ENCODE data around the gene QPRT. TPM values are rescaled to one million over a fixed set of nuclear protein-coding genes. Genes with fewer than 3 reads are reported as not detected.
"Not testable (repeated sequence)": the region's sequence is repeated elsewhere in the genome, so short reads cannot be mapped to it uniquely, and the experiment has no call there.

QPRT gene
- total RNA-seq, 2 experiments from 2014 or later: 13.3 to 15.7 TPM

DNA sequence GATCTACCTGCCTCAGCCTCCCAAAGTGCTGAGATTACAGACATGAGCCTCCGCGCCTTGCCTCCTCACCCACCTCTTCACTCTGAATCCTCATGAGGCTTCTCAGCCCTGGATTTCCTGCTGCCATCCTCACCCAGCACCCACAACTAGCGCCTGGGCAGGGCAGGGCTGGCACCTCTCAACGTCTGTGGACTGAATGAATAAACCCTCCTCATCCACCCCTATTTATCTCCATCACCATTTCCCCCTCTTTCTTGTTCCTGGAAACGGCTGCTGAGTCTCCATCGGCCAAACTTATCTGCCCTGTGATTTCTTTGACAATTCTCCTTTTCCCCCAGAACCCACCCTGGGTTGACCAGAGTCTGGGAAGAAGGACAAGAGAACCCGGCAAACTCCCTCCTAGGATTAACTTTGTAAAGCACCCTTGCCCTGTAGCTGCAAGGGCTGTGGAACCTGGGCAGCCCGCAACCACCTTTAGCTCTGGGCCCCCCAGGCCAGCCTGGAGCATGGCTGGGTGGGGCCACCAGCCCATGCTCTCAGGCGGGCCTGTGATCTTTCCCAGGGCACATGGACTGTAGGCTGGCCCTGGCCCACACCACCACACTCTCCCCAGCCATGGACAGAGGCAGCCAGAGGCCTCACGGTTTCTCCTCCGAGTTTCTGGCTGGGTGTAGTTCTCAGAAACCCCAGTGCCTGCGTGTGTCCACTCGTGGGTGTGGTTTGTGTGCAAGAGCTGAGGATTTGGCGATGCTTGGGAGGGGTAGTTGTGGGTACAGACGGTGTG lies 13.5 kb upstream of the QPRT start:
- H3K4me1 Mint-ChIP-seq: peaks cover 48% of the 10 kb centered on the region
- peak overlapping the region; percentile 100 for H3K4me3 Mint-ChIP-seq
- ATAC-seq: no peak
- no peaks in the 10 kb centered on the region for H3K9me3 Mint-ChIP-seq (ENCODE audit: low read depth)
- peak; percentile 50 for DNase-seq
- H3K36me3 Mint-ChIP-seq: peaks cover 54% of the 10 kb centered on the region
- H3K27ac Mint-ChIP-seq: peak overlapping the region; percentile 94
- CTCF ChIA-PET: interaction anchor here (0.5 to 1.9 kb wide), 9 partner anchors 8 to 1036 kb away, joined by 3 to 9 read pairs (median 3); partner anchors contain the start of gene QPRT
- no peaks in the 10 kb centered on the region for H3K27me3 Mint-ChIP-seq

GRCh38 chr16:29667322-29667610 lies 11.7 kb upstream of the QPRT start:
- H3K4me3 Mint-ChIP-seq: peak overlapping the region; percentile 100
- H3K27ac Mint-ChIP-seq: peak overlapping the region; percentile 49
- CTCF ChIA-PET: interaction anchor here (0.7 to 1.5 kb wide), 6 partner anchors 9 to 34 kb away, joined by 3 to 5 read pairs (median 3); no protein-coding TSS in a partner anchor
- H3K4me1 Mint-ChIP-seq: peaks cover 36% of the 10 kb centered on the region
- ATAC-seq; H3K27me3 Mint-ChIP-seq; DNase-seq; H3K9me3 Mint-ChIP-seq (ENCODE audit: low read depth): not testable (repeated sequence)
- H3K36me3 Mint-ChIP-seq: peaks cover 64% of the 10 kb centered on the region

DNA sequence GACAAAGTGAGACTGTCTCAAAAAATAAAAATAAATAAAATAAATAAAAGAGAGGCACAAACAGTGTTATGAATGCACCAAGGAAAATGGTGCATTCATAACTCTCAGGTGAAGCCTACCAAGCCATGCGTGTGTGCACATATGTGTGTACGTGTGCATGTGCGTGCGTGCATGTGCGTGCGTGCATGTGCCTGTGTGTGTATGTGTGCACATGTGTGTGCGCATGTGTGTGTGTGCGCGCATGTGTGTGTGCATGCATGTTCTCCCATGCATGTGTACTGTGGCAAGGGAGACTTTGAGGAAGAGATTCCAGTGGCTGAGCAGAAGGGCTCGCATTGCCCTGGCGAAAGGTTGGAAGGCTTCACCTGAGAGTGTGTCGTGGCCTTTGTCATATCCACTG lies 11.2 kb upstream of the QPRT start:
- ATAC-seq (no peak), DNase-seq (no peak)
- peaks cover 32% of the 10 kb centered on the region for H3K4me1 Mint-ChIP-seq
- CTCF ChIA-PET: interaction anchor here (0.6 to 1.0 kb wide), 4 partner anchors 8 to 183 kb away, joined by 3 to 5 read pairs (median 3); no protein-coding TSS in a partner anchor
- no peak overlapping the region for H3K27ac Mint-ChIP-seq
- H3K4me3 Mint-ChIP-seq: peak overlapping the region; percentile 38
- no peaks in the 10 kb centered on the region for H3K27me3 Mint-ChIP-seq
- H3K9me3 Mint-ChIP-seq (ENCODE audit: low read depth): no peaks in the 10 kb centered on the region
- H3K36me3 Mint-ChIP-seq: peaks cover 65% of the 10 kb centered on the region

- Mint-ChIP-seq H3K4me3 (no peak overlapping the region), H3K27ac (no peak overlapping the region), H3K36me3 (peaks cover 66% of the 10 kb centered on the region), H3K4me1 (peaks cover 32% of the 10 kb centered on the region), H3K27me3 (no peaks in the 10 kb centered on the region), H3K9me3 (ENCODE audit: low read depth) (no peaks in the 10 kb centered on the region)
- CTCF ChIA-PET: interaction anchor here (0.6 kb wide), 1 partner anchor 183 kb away, joined by 3 read pairs; no protein-coding TSS in a partner anchor
- no peak for DNase-seq
- ATAC-seq: no peak
Measured at GRCh38 chr16:29668267-29668666, 10.7 kb upstream of the QPRT start.

- DNase-seq (no peak), ATAC-seq (no peak)
- H3K4me3 Mint-ChIP-seq: no peak overlapping the region
- H3K27me3 Mint-ChIP-seq: no peaks in the 10 kb centered on the region
- no peak overlapping the region for H3K27ac Mint-ChIP-seq
- H3K4me1 Mint-ChIP-seq: peaks cover 22% of the 10 kb centered on the region
- H3K9me3 Mint-ChIP-seq (ENCODE audit: low read depth): no peaks in the 10 kb centered on the region
- peaks cover 26% of the 10 kb centered on the region for H3K36me3 Mint-ChIP-seq
- CTCF ChIA-PET: interaction anchor here (0.7 to 1.2 kb wide), 2 partner anchors 9 to 18 kb away, joined by 3 read pairs; no protein-coding TSS in a partner anchor
Measured at GRCh38 chr16:29673501-29673900, 5.5 kb upstream of the QPRT start.

DNA sequence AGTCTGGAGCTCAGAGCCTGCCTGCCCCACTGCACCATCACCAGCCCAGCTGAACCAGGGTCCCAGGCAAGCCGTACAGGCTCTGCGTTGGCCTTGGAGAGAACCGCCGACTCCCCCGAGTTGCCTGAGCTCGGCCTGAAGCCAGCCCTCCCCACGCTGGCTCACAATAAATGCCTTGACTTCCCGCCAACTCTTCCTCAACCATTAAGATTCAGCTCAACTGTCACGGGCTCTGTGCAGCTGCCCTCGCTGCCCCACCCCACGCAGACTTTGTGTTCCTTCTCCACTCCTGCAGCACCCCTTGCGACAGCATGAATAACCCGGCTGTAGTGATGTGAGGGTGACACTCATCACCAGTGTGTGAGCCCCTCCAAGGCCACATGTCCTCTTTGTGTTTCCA lies 4.8 kb upstream of the QPRT start:
- Mint-ChIP-seq H3K4me1 (peaks cover 26% of the 10 kb centered on the region), H3K4me3 (no peak overlapping the region), H3K27ac (no peak overlapping the region), H3K36me3 (peaks cover 24% of the 10 kb centered on the region), H3K27me3 (no peaks in the 10 kb centered on the region), H3K9me3 (ENCODE audit: low read depth) (no peaks in the 10 kb centered on the region)
- DNase-seq (no peak), ATAC-seq (no peak)
- CTCF ChIA-PET: interaction anchor here (0.7 to 1.2 kb wide), 3 partner anchors 10 to 26 kb away, joined by 3 read pairs; no protein-coding TSS in a partner anchor

DNA sequence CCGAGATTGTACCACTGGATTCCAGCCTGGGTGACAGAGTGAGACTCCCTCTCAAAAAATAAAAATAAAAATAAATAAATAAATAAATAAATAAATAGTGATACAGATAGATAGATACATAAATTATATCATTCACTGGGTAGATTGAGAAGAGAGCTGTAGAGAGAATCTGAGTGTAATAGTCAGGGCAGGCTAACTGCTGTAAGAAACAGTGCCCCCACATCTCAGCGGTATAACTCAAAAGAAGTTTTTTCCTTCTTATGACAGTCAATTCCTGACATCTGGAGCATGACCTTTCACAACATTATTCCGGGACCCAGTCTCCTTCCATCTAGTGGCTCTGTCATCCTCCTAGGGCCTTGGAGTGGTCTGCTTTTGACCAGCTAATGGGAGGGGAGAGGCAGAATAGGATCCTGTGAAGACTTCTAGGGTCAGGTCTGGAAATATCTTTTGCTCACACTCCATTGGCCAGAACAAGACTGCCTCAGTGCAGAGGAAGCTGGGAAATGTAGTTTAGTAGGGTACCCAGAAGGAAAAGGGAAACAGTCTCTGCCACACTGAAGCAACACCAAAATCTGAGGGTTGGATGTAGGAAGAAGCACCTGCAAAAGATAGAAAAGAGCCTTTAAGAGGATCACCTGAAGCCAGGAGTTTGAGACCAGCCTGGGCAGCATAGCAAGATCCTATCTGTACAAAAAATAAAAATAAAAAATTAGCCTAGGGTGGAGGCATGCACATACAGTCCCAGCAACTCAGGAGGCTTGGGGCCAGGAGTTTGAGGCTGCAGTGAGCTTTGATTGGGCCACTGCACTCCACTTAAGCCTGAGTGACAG lies 3.0 kb upstream of the QPRT start:
- peak; percentile 57 for ATAC-seq
- Mint-ChIP-seq H3K4me3 (no peak overlapping the region), H3K9me3 (ENCODE audit: low read depth) (no peaks in the 10 kb centered on the region), H3K27ac (peak overlapping the region; percentile 11), H3K4me1 (peaks cover 31% of the 10 kb centered on the region), H3K27me3 (no peaks in the 10 kb centered on the region), H3K36me3 (peaks cover 25% of the 10 kb centered on the region)
- DNase-seq: no peak
- CTCF ChIA-PET: interaction anchor here (0.8 to 3.2 kb wide), 5 partner anchors 9 to 35 kb away, joined by 3 to 12 read pairs (median 5); no protein-coding TSS in a partner anchor

DNA sequence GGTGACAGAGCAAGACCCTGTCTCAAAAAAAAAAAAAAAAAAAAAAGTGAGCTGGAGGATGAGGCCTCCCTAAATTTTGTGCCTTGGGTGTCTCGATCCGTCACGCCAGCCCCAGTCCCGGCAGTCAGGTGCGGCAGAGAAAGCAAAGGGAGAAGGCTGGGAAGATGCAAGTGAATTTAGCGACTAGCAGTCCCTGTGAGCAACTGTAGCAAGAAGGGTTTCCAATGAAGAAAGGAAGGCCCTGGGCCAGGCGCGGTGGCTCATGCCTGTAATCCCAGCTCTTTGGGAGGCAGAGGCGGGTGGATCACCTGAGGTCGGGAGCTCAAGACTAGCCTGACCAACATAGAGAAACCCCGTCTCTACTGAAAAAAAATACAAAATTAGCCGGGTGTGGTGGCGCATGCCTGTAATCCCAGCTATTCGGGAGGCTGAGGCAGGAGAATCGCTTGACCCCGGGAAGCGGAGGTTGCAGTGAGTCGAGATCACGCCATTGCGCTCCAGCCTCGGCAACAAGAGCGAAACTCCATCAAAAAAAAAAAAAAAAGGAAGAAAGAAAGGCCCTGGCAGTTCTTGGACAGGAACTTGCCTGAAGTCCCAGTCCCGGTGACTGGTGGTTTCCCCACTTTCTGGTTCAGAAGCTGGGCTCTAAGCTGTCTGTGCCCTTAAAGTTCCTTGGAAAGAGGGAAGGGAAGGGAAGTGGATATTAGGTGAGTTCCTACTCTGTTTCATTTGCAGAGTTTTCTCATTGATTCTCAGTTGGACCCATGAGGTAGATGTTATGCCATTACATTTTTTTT lies 1.8 kb upstream of the QPRT start:
- CTCF ChIA-PET: interaction anchor here (0.8 to 3.2 kb wide), 5 partner anchors 15 to 36 kb away, joined by 3 to 12 read pairs (median 4); no protein-coding TSS in a partner anchor
- Mint-ChIP-seq H3K27me3 (no peaks in the 10 kb centered on the region), H3K4me3 (no peak overlapping the region), H3K27ac (peak overlapping the region; percentile 10), H3K4me1 (peaks cover 30% of the 10 kb centered on the region), H3K9me3 (ENCODE audit: low read depth) (no peaks in the 10 kb centered on the region), H3K36me3 (peaks cover 22% of the 10 kb centered on the region)
- no peak for DNase-seq
- no peak for ATAC-seq

- no peak overlapping the region for H3K27ac Mint-ChIP-seq
- no peak for ATAC-seq
- no peaks in the 10 kb centered on the region for H3K27me3 Mint-ChIP-seq
- H3K4me1 Mint-ChIP-seq: peaks cover 24% of the 10 kb centered on the region
- no peak for DNase-seq
- H3K36me3 Mint-ChIP-seq: peaks cover 21% of the 10 kb centered on the region
- CTCF ChIA-PET: interaction anchor here (1.0 to 2.5 kb wide), 7 partner anchors 11 to 136 kb away, joined by 3 to 12 read pairs (median 4); partner anchors contain the start of genes KIF22, PAGR1 and SPN
- H3K4me3 Mint-ChIP-seq: no peak overlapping the region
- H3K9me3 Mint-ChIP-seq (ENCODE audit: low read depth): no peaks in the 10 kb centered on the region
Measured at GRCh38 chr16:29680180-29680598, 1.2 kb downstream of the QPRT start.

GRCh38 chr16:29683543-29684090 lies 4.6 kb downstream of the QPRT start:
- CTCF ChIA-PET: interaction anchor here (0.8 to 1.0 kb wide), 2 partner anchors 12 to 165 kb away, joined by 3 read pairs; no protein-coding TSS in a partner anchor
- no peak overlapping the region for H3K4me3 Mint-ChIP-seq

DNA sequence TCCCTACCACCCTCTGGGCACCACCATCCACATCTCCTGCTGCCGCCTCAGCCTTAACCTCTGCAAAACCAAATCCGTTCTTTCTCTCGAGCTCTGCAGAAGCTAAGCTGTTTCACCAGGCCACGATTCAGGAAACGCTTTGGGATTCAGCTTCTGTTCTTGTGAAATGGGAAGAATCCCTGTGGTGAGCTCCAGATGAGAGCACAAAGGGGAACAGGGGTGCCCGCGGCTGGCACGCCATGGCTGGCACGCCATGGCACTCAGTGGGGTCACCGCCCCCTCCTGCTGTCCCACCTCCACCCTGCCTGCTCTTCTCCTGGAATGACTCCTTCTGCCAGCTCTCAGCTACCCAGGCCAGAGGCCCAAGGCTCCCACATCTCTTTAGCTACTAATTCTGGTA lies 5.7 kb downstream of the QPRT start:
- Mint-ChIP-seq H3K36me3 (peaks cover 15% of the 10 kb centered on the region), H3K4me1 (peaks cover 20% of the 10 kb centered on the region), H3K9me3 (ENCODE audit: low read depth) (no peaks in the 10 kb centered on the region), H3K27ac (no peak overlapping the region), H3K4me3 (no peak overlapping the region), H3K27me3 (no peaks in the 10 kb centered on the region)
- DNase-seq (no peak), ATAC-seq (no peak)
- CTCF ChIA-PET: no interaction called here

More at GRCh38 chr16:29683543-29684090, 4.6 kb downstream of the QPRT start:
- DNase-seq: no peak
- no peak for ATAC-seq
- H3K27ac Mint-ChIP-seq: no peak overlapping the region
- H3K27me3 Mint-ChIP-seq: no peaks in the 10 kb centered on the region
- H3K9me3 Mint-ChIP-seq (ENCODE audit: low read depth): no peaks in the 10 kb centered on the region
- H3K36me3 Mint-ChIP-seq: peaks cover 17% of the 10 kb centered on the region
- H3K4me1 Mint-ChIP-seq: peaks cover 25% of the 10 kb centered on the region

GRCh38 chr16:29686740-29687332 lies 7.9 kb downstream of the QPRT start:
- CTCF ChIA-PET: no interaction called here
- ATAC-seq (no peak), DNase-seq (no peak)
- Mint-ChIP-seq H3K9me3 (ENCODE audit: low read depth) (no peaks in the 10 kb centered on the region), H3K27me3 (no peaks in the 10 kb centered on the region), H3K36me3 (peaks cover 8% of the 10 kb centered on the region), H3K4me1 (peaks cover 22% of the 10 kb centered on the region), H3K27ac (peak overlapping the region; percentile 58), H3K4me3 (no peak overlapping the region)
